GM12865 (cell line): ENCODE data around the gene CACNA2D1.

Source experiments
- DNase-seq: peaks from one replicate; pipeline ENCODE4 v3.0.0; 2010; ENCODE audit warnings: low read depth
- H3K4me3 ChIP-seq: 2 replicates; pipeline ENCODE4 v1.5.1; 2011; ENCODE audit warnings: mild to moderate bottlenecking, low read depth, low read length, control low read depth
- CTCF ChIP-seq: IDR thresholded peaks from 2 replicates; pipeline ENCODE4 v1.5.1; 2011; ENCODE audit warnings: low read length, control low read depth, low read depth, inconsistent platforms; ENCODE audit not compliant: insufficient read depth; ENCODE audit errors: missing control alignments

Gene CACNA2D1

GRCh38 chr7:82428186-82428961 lies 15.2 kb downstream of the CACNA2D1 start:
- H3K4me3 ChIP-seq = no peak overlapping the region
- TF ChIP-seq CTCF = no peak
- no peak for DNase-seq

- DNase-seq = no peak
- H3K4me3 ChIP-seq = no peak overlapping the region
- TF ChIP-seq CTCF = no peak
Measured at GRCh38 chr7:82423446-82423845, 20.1 kb downstream of the CACNA2D1 start.

- no peak for DNase-seq
- H3K4me3 ChIP-seq = no peak overlapping the region
- no peak for TF ChIP-seq CTCF
Measured at GRCh38 chr7:82419200-82419599, 24.4 kb downstream of the CACNA2D1 start.

GRCh38 chr7:82417898-82418297 lies 25.7 kb downstream of the CACNA2D1 start:
- no peak for DNase-seq
- no peak overlapping the region for H3K4me3 ChIP-seq
- no peak for TF ChIP-seq CTCF

- H3K4me3 ChIP-seq = no peak overlapping the region
- TF ChIP-seq CTCF = no peak
- no peak for DNase-seq
Measured at GRCh38 chr7:82416402-82416801, 27.2 kb downstream of the CACNA2D1 start.

GRCh38 chr7:82414389-82414788 lies 29.2 kb downstream of the CACNA2D1 start:
- DNase-seq = no peak
- no peak for TF ChIP-seq CTCF
- H3K4me3 ChIP-seq = no peak overlapping the region

- no peak overlapping the region for H3K4me3 ChIP-seq
- TF ChIP-seq CTCF = no peak
- DNase-seq = no peak
Measured at GRCh38 chr7:82413237-82413636, 30.3 kb downstream of the CACNA2D1 start.
